DND-41 (cell line): Measurements from ENCODE around the gene PHACTR3.
"Not testable (repeated sequence)": the region's sequence is repeated elsewhere in the genome, so short reads cannot be mapped to it uniquely, and the experiment has no call there.

Source experiments
- ATAC-seq: fragments of 200-7000 bp; cut with Tn5 transposase; 3 replicates; pipeline ENCODE4 v1.9.1; 2021; ENCODE audit warnings: low read depth; ENCODE audit not compliant: insufficient read depth
- DNase-seq: peaks from one replicate; pipeline ENCODE4 v3.0.0-alpha.2; 2020
- H2AFZ ChIP-seq: 2 replicates; pipeline ENCODE4 v1.6.0; 2012; ENCODE audit warnings: low read depth, low read length
- H3K27ac ChIP-seq: 2 replicates; pipeline ENCODE4 v1.5.1; 2012; ENCODE audit warnings: low read length, inconsistent platforms
- H3K27me3 ChIP-seq: fragments of 200-600 bp; sonication (generic); 2 replicates; pipeline ENCODE4 v1.6.0; 2012; ENCODE audit warnings: low read length, mild to moderate bottlenecking, inconsistent platforms; ENCODE audit not compliant: insufficient read depth, poor library complexity
- H3K36me3 ChIP-seq: 2 replicates; pipeline ENCODE4 v1.5.1; 2012; ENCODE audit warnings: low read length, inconsistent platforms; ENCODE audit not compliant: insufficient read depth
- H3K4me1 ChIP-seq: 2 replicates; pipeline ENCODE4 v1.5.1; 2012; ENCODE audit warnings: mild to moderate bottlenecking, low read length; ENCODE audit not compliant: insufficient read depth
- H3K4me2 ChIP-seq: 2 replicates; pipeline ENCODE4 v1.6.0; 2012; ENCODE audit warnings: mild to moderate bottlenecking, moderate library complexity, low read length, inconsistent platforms; ENCODE audit not compliant: insufficient read depth
- H3K4me3 ChIP-seq, 2 experiments: fragments of 200-600 bp in 1 of 2; shearing (Covaris generic) in 1 of 2; 2 replicates each; pipeline ENCODE4 v1.5.1; 2012 to 2016; ENCODE audit warnings: inconsistent platforms in 2 of 2, low read length in 2 of 2, mild to moderate bottlenecking in 2 of 2, low read depth in 1 of 2, moderate library complexity in 1 of 2
- H3K79me2 ChIP-seq: 2 replicates; pipeline ENCODE4 v1.6.0; 2012; ENCODE audit warnings: low read length, inconsistent platforms; ENCODE audit not compliant: insufficient read depth
- H3K9ac ChIP-seq: 2 replicates; pipeline ENCODE4 v1.6.0; 2012; ENCODE audit warnings: low read depth, mild to moderate bottlenecking, inconsistent platforms, low read length, moderate library complexity
- H3K9me3 ChIP-seq: 2 replicates; pipeline ENCODE4 v1.5.1; 2012; ENCODE audit warnings: low read length, moderate library complexity, mild to moderate bottlenecking, inconsistent platforms; ENCODE audit not compliant: insufficient read depth, severe bottlenecking
- H4K20me1 ChIP-seq: 2 replicates; pipeline ENCODE4 v1.6.0; 2012; ENCODE audit warnings: low read length; ENCODE audit not compliant: insufficient read depth
- CTCF ChIP-seq: IDR thresholded peaks from 2 replicates; pipeline ENCODE4 v1.5.1; 2012; ENCODE audit warnings: borderline replicate concordance, low read length, moderate library complexity, mild to moderate bottlenecking; ENCODE audit not compliant: poor library complexity, severe bottlenecking; ENCODE audit errors: extremely low read depth
- EZH2 ChIP-seq: IDR thresholded peaks from 3 replicates; pipeline ENCODE4 v1.6.1; 2012; ENCODE audit warnings: borderline replicate concordance, low read depth, mild to moderate bottlenecking, moderate library complexity, low read length, inconsistent platforms; ENCODE audit not compliant: severe bottlenecking

The PHACTR3 gene

GRCh38 chr20:59880198-59880597 is 275.9 kb downstream of the PHACTR3 start:
- H2AFZ ChIP-seq = no peak overlapping the region
- no peak for DNase-seq
- TF ChIP-seq EZH2 (no peak), CTCF (no peak)
- no peak overlapping the region for H3K4me2 ChIP-seq
- ATAC-seq = no peak
- H3K27me3 ChIP-seq = peaks cover 2% of the 10 kb centered on the region
- H3K9me3 ChIP-seq = no peaks in the 10 kb centered on the region
- no peak overlapping the region for H3K4me3 ChIP-seq
- no peaks in the 10 kb centered on the region for H4K20me1 ChIP-seq
- H3K79me2 ChIP-seq = no peaks in the 10 kb centered on the region
- H3K9ac ChIP-seq = no peak overlapping the region
- H3K4me1 ChIP-seq = no peaks in the 10 kb centered on the region
- no peak overlapping the region for H3K27ac ChIP-seq
- no peaks in the 10 kb centered on the region for H3K36me3 ChIP-seq

- H3K9me3 ChIP-seq = no peaks in the 10 kb centered on the region
- peaks cover 12% of the 10 kb centered on the region for H3K27me3 ChIP-seq
- H2AFZ ChIP-seq = no peak overlapping the region
- TF ChIP-seq CTCF = no peak
- no peak for TF ChIP-seq EZH2
- no peak overlapping the region for H3K4me2 ChIP-seq
- H3K9ac ChIP-seq = no peak overlapping the region
- H3K4me1 ChIP-seq = no peaks in the 10 kb centered on the region
- H4K20me1 ChIP-seq = no peaks in the 10 kb centered on the region
- no peak overlapping the region for H3K27ac ChIP-seq
- DNase-seq (no peak), ATAC-seq (no peak)
- H3K4me3 ChIP-seq = no peak overlapping the region
- no peaks in the 10 kb centered on the region for H3K36me3 ChIP-seq
- no peaks in the 10 kb centered on the region for H3K79me2 ChIP-seq
Observed at GRCh38 chr20:59884494-59884893, 280.2 kb downstream of the PHACTR3 start.

- no peaks in the 10 kb centered on the region for H3K79me2 ChIP-seq
- H3K4me1 ChIP-seq = no peaks in the 10 kb centered on the region
- no peak overlapping the region for H3K9ac ChIP-seq
- no peaks in the 10 kb centered on the region for H4K20me1 ChIP-seq
- H3K9me3 ChIP-seq = no peaks in the 10 kb centered on the region
- ATAC-seq = no peak
- peaks cover 22% of the 10 kb centered on the region for H3K27me3 ChIP-seq
- no peaks in the 10 kb centered on the region for H3K36me3 ChIP-seq
- TF ChIP-seq EZH2 (no peak), CTCF (no peak)
- no peak overlapping the region for H2AFZ ChIP-seq
- no peak overlapping the region for H3K4me3 ChIP-seq
- no peak for DNase-seq
- no peak overlapping the region for H3K27ac ChIP-seq
- H3K4me2 ChIP-seq = no peak overlapping the region
Observed at GRCh38 chr20:59888050-59888449, 283.7 kb downstream of the PHACTR3 start.

GRCh38 chr20:59890035-59890434 is 285.7 kb downstream of the PHACTR3 start:
- not testable (repeated sequence) for ATAC-seq, DNase-seq

More at GRCh38 chr20:59890035-59890434, 285.7 kb downstream of the PHACTR3 start:
- not testable (repeated sequence) for H3K4me1 ChIP-seq, H3K4me2 ChIP-seq, H2AFZ ChIP-seq, H3K79me2 ChIP-seq, H3K27ac ChIP-seq, H3K9me3 ChIP-seq, H3K9ac ChIP-seq, H4K20me1 ChIP-seq, H3K4me3 ChIP-seq, H3K36me3 ChIP-seq
- H3K27me3 ChIP-seq = peaks cover 40% of the 10 kb centered on the region
